ENCODE data around the gene GRM7.

DNA sequence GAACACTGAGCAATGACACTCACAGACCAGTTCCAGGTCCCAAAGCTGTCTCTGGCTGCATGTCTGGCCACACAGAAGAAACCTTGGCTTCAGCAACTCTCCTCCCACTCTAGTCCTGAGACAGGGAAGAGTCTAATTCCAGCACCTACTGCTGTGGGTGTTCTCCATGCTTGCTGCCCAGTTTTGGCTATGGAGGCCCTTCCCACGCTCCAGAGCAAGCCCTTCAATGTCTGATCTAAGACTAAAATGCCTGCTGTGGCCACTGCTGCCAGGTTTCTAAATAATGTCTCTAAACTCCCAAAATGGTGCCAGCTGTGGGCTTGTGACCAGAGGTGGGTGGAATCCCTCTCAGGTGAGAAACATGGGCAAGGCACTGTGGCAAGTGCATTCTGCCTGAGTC lies 531.3 kb downstream of the GRM7 start:
- TF ChIP-seq, protein P1, sequence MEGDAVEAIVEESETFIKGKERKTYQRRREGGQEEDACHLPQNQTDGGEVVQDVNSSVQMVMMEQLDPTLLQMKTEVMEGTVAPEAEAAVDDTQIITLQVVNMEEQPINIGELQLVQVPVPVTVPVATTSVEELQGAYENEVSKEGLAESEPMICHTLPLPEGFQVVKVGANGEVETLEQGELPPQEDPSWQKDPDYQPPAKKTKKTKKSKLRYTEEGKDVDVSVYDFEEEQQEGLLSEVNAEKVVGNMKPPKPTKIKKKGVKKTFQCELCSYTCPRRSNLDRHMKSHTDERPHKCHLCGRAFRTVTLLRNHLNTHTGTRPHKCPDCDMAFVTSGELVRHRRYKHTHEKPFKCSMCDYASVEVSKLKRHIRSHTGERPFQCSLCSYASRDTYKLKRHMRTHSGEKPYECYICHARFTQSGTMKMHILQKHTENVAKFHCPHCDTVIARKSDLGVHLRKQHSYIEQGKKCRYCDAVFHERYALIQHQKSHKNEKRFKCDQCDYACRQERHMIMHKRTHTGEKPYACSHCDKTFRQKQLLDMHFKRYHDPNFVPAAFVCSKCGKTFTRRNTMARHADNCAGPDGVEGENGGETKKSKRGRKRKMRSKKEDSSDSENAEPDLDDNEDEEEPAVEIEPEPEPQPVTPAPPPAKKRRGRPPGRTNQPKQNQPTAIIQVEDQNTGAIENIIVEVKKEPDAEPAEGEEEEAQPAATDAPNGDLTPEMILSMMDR (conservative IDR thresholded peaks at IDR 0.05 in 1 of 2, IDR thresholded peaks at IDR 0.05 in 1 of 2; ENCODE audit: low read depth in 1 of 2, low read length in 2 of 2), result no peak
- no peak for TF ChIP-seq EZH2 (IDR thresholded peaks at IDR 0.05; ENCODE audit: low read length, missing control alignments)
